AG09309 (cell line): ENCODE measurements around the gene TCF20.

Experiments used
- DNase-seq: peaks from one replicate; pipeline ENCODE4 v3.0.0-alpha.2; 2010; ENCODE audit warnings: low read depth
- H3K4me3 ChIP-seq: 2 replicates; pipeline ENCODE4 v1.5.1; 2011; ENCODE audit warnings: mild to moderate bottlenecking, low read depth, low read length, moderate library complexity; ENCODE audit not compliant: control insufficient read depth
- CTCF ChIP-seq: IDR thresholded peaks from 2 replicates; pipeline ENCODE4 v1.5.1; 2011; ENCODE audit warnings: mild to moderate bottlenecking, low read depth, low read length, inconsistent platforms; ENCODE audit not compliant: insufficient read depth, control insufficient read depth; ENCODE audit errors: missing control alignments

The TCF20 gene

GRCh38 chr22:42282943-42283277 lies 12.5 kb upstream of the TCF20 start:
- DNase-seq: no peak
- TF ChIP-seq CTCF: no peak
- no peak overlapping the region for H3K4me3 ChIP-seq

- DNase-seq: no peak
- no peak overlapping the region for H3K4me3 ChIP-seq
- TF ChIP-seq CTCF: no peak
Observed at GRCh38 chr22:42282252-42282942, 11.9 kb upstream of the TCF20 start.

- no peak for TF ChIP-seq CTCF
- H3K4me3 ChIP-seq: no peak overlapping the region
- no peak for DNase-seq
Observed at GRCh38 chr22:42281706-42282251, 11.3 kb upstream of the TCF20 start.

GRCh38 chr22:42281284-42281683 lies 10.8 kb upstream of the TCF20 start:
- DNase-seq: no peak
- TF ChIP-seq CTCF: no peak

GRCh38 chr22:42280836-42281235 lies 10.4 kb upstream of the TCF20 start:
- no peak for TF ChIP-seq CTCF
- DNase-seq: no peak
- no peak overlapping the region for H3K4me3 ChIP-seq

More at GRCh38 chr22:42281284-42281683, 10.8 kb upstream of the TCF20 start:
- H3K4me3 ChIP-seq: no peak overlapping the region

GRCh38 chr22:42280140-42280539 lies 9.7 kb upstream of the TCF20 start:
- DNase-seq: no peak
- TF ChIP-seq CTCF: no peak
- no peak overlapping the region for H3K4me3 ChIP-seq
